Type B pancreatic cell (in vitro differentiated cells): ENCODE measurements around the gene NPAT. TPM values are rescaled to one million over a fixed set of nuclear protein-coding genes. Genes with fewer than 3 reads are reported as not detected.

ENCODE experiments used
- DNase-seq: peaks from one replicate; pipeline ENCODE4 v3.0.0; 2021; ENCODE audit warnings: mixed read lengths; ENCODE audit not compliant: unreplicated experiment; ENCODE audit errors: extremely low spot score
- H3K27ac Mint-ChIP-seq: 2 replicates; pipeline ENCODE4 v1.8.0; 2021; ENCODE audit warnings: mild to moderate bottlenecking, mixed read lengths
- H3K27me3 Mint-ChIP-seq: 2 replicates; pipeline ENCODE4 v1.8.0; 2021; ENCODE audit warnings: mixed read lengths
- H3K36me3 Mint-ChIP-seq: 2 replicates; pipeline ENCODE4 v1.8.0; 2021; ENCODE audit warnings: mixed read lengths
- H3K4me1 Mint-ChIP-seq: one replicate; pipeline ENCODE4 v1.8.0; 2021; ENCODE audit warnings: mixed read lengths; ENCODE audit not compliant: unreplicated experiment
- H3K4me3 Mint-ChIP-seq: 2 replicates; pipeline ENCODE4 v1.8.0; 2021; ENCODE audit warnings: mild to moderate bottlenecking, mixed read lengths
- H3K9me3 Mint-ChIP-seq: 2 replicates; pipeline ENCODE4 v1.8.0; 2021; ENCODE audit warnings: mixed read lengths
- CTCF ChIP-seq: fragments of 200-600 bp; sonication (generic); conservative IDR thresholded peaks from 2 replicates; pipeline ENCODE4 v1.5.0; 2021; ENCODE audit warnings: antibody characterized with exemption, mild to moderate bottlenecking
- total RNA-seq: library from RNA; stranded (reverse); gene quantifications from 2 replicates; pipeline ENCODE4 v1.2.1, GENCODE V29; 2021; ENCODE audit warnings: low replicate concordance

NPAT gene
- total RNA-seq, 1 donor from 2014 or later: 17.8 TPM

- no peaks in the 10 kb centered on the region for H3K27me3 Mint-ChIP-seq
- peaks cover 42% of the 10 kb centered on the region for H3K36me3 Mint-ChIP-seq
- no peak overlapping the region for H3K27ac Mint-ChIP-seq
- no peak for DNase-seq
- no peak overlapping the region for H3K4me3 Mint-ChIP-seq
- peaks cover 16% of the 10 kb centered on the region for H3K4me1 Mint-ChIP-seq
- H3K9me3 Mint-ChIP-seq: peaks cover 9% of the 10 kb centered on the region
- no peak for TF ChIP-seq CTCF
Observed at GRCh38 chr11:108203075-108203474, 19.4 kb downstream of the NPAT start.

DNA sequence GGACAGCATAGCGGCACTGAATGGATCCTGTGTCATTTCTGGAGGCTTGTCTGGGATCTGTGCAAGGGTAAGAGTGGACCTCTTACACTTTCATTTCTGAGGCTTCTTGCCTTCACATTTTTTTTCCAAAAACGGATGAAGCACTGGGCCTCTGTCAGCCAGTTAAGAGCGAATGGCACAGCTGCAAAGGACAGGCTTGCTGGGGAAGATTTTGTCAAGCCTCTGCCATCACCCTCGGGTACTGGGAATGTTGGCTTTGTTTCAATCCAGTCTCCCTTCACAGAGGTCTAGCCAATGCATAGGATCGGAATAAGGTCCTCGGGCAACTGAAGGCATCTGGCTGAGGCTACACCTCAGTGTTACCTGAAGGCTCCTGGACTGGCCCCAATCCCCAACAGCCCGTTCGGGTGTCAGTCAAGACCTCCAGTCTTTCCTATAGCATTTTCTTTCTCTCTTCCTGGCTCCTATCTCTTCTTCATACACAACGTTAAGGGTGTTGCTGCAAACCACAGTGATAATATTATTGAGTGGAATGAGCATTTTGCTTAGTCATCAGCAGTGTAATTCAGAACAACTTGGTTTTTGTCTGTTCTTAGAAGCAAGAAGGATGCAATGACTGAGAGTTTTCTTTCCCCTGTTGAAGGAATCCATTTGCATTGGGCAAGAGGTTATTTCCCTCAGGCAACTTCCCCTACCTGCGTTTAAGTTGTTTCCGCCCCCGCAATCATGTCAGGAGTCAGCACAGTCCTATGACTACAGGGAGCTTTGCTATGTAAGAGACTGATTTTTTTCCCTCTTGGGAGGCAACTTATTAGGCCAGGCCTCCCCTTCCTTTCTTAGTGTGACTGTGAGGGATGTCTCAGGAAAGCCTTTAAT lies 22.8 kb downstream of the NPAT start:
- Mint-ChIP-seq H3K9me3 (peaks cover 4% of the 10 kb centered on the region), H3K4me3 (peak overlapping the region; percentile 10), H3K36me3 (peaks cover 31% of the 10 kb centered on the region), H3K27me3 (no peaks in the 10 kb centered on the region), H3K4me1 (peaks cover 19% of the 10 kb centered on the region), H3K27ac (peak overlapping the region; percentile 86)
- no peak for DNase-seq
- no peak for TF ChIP-seq CTCF

- Mint-ChIP-seq H3K27ac (no peak overlapping the region), H3K36me3 (peaks cover 30% of the 10 kb centered on the region), H3K4me3 (no peak overlapping the region), H3K4me1 (peaks cover 19% of the 10 kb centered on the region), H3K9me3 (peaks cover 2% of the 10 kb centered on the region), H3K27me3 (no peaks in the 10 kb centered on the region)
- DNase-seq: no peak
- no peak for TF ChIP-seq CTCF
Observed at GRCh38 chr11:108198833-108199232, 23.6 kb downstream of the NPAT start.

- Mint-ChIP-seq H3K4me3 (no peak overlapping the region), H3K4me1 (peaks cover 19% of the 10 kb centered on the region), H3K36me3 (peaks cover 19% of the 10 kb centered on the region), H3K9me3 (no peaks in the 10 kb centered on the region), H3K27me3 (no peaks in the 10 kb centered on the region), H3K27ac (no peak overlapping the region)
- no peak for TF ChIP-seq CTCF
- no peak for DNase-seq
Observed at GRCh38 chr11:108197351-108197750, 25.1 kb downstream of the NPAT start.

GRCh38 chr11:108196901-108197300 lies 25.5 kb downstream of the NPAT start:
- H3K27me3 Mint-ChIP-seq: no peaks in the 10 kb centered on the region
- no peak for DNase-seq
- no peak overlapping the region for H3K27ac Mint-ChIP-seq
- H3K4me1 Mint-ChIP-seq: peaks cover 19% of the 10 kb centered on the region
- H3K9me3 Mint-ChIP-seq: no peaks in the 10 kb centered on the region
- TF ChIP-seq CTCF: no peak
- peaks cover 19% of the 10 kb centered on the region for H3K36me3 Mint-ChIP-seq
- no peak overlapping the region for H3K4me3 Mint-ChIP-seq
